HL-60 (cell line): ENCODE measurements around the gene TRAPPC14. TPM values are rescaled to one million over a fixed set of nuclear protein-coding genes. Genes with fewer than 3 reads are reported as not detected.

Experiments used
- DNase-seq, 2 experiments: peaks; one replicate each; pipeline ENCODE4 v3.0.0-alpha.2; 2010 to 2020; ENCODE audit warnings: low read depth in 1 of 2, low spot score in 1 of 2
- H3K27ac ChIP-seq: fragments of 250-450 bp; sonication (Bioruptor Pico); replicated peaks from 2 replicates; pipeline ENCODE4 v1.5.1; 2020; ENCODE audit warnings: mild to moderate bottlenecking, moderate library complexity
- H3K27me3 ChIP-seq: fragments of 250-450 bp; sonication (Bioruptor Pico); 2 replicates; pipeline ENCODE4 v1.5.1; 2021; ENCODE audit warnings: mild to moderate bottlenecking, moderate library complexity; ENCODE audit not compliant: insufficient read depth, poor library complexity, severe bottlenecking
- H3K4me3 ChIP-seq: replicated peaks from 2 replicates; pipeline ENCODE4 v1.5.1; 2011; ENCODE audit warnings: mild to moderate bottlenecking, control low read depth, low read length; ENCODE audit not compliant: insufficient read depth
- GABPA ChIP-seq: IDR thresholded peaks from 2 replicates; pipeline ENCODE4 v1.6.1; 2012; ENCODE audit warnings: low read depth
- POLR2AphosphoS5 ChIP-seq: IDR thresholded peaks from 2 replicates; pipeline ENCODE4 v1.6.1; 2012; ENCODE audit warnings: low read depth
- SPI1 ChIP-seq: IDR thresholded peaks from 2 replicates; pipeline ENCODE4 v1.6.1; 2012; ENCODE audit warnings: low read depth, mild to moderate bottlenecking, borderline replicate concordance
- microRNA-seq: library from miRNA; unstranded; fragments of <30 nt; microRNA quantifications from one replicate; pipeline ENCODE4, GENCODE V29; 2018
- TF ChIP-seq, protein P1 (sequence below): IDR thresholded peaks from 2 replicates; pipeline ENCODE4 v1.6.1; 2012; ENCODE audit warnings: low read depth; ENCODE audit not compliant: insufficient replicate concordance
- TF ChIP-seq, protein P2 (sequence below): IDR thresholded peaks from one replicate; pipeline ENCODE4 v1.5.1; 2011; ENCODE audit warnings: low read length, control low read depth, inconsistent platforms; ENCODE audit not compliant: insufficient read depth

Gene TRAPPC14

DNA sequence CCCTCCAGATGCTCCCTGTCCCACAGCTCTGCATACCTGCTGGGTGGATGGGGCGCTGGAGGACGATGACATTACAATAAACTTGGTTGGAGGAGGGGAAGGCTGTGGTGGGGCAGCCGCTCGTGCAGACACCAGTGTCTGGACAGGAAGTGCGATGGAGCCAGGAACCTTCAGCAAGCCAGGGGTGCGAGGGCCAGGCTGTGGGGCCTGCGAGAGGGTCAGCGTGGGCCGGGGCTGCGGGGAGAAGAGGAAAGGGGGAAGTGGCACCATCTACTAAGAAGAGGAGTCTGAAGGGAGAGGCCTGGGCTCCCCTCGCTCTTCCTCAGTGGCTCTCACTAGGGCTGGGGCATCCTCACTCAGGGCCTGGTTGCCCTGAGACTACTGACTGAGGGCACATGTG, 50.6 kb downstream of the TRAPPC14 start:
- 0 out of 2 replicates have a peak, but pooled peaks have one; percentile 5 for TF ChIP-seq SPI1
- no peak; the same call in 1 of the 2 replicates for TF ChIP-seq POLR2AphosphoS5
- no peak for DNase-seq
- Histone ChIP-seq H3K27me3 (no peaks in the 10 kb centered on the region), H3K4me3 (no peak overlapping the region), H3K27ac (no peak overlapping the region)

DNA sequence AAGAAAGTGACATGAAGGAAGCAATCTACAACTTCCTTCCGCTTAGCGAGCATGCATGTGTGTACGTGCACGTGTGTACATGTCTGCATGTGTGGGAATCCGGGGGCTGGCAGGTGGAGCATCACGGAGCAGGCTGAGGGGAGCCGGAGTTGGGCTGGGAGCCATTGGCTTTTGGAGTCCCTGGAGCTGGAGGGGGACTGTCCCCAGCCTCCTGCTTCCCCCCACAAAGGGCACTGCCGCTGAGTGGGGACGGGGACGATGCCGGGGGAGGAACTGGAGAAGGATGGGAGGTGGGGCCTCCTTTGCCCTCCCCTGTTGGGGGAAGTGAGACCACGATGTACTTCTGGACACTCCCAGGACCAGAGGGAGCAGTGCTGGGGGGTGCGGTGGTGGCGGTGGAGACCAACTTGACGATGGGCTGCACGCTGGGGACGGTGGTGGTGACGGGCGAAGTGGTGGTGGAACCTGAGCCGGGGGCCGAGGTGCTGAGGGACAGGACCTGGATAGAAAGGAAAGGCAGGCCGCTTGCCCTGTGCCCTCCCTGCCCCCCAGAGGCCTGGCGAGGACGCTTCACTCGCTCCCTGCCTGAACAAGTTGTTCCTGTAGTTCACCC, 51.3 kb downstream of the TRAPPC14 start:
- H3K27ac ChIP-seq: no peak overlapping the region

DNA sequence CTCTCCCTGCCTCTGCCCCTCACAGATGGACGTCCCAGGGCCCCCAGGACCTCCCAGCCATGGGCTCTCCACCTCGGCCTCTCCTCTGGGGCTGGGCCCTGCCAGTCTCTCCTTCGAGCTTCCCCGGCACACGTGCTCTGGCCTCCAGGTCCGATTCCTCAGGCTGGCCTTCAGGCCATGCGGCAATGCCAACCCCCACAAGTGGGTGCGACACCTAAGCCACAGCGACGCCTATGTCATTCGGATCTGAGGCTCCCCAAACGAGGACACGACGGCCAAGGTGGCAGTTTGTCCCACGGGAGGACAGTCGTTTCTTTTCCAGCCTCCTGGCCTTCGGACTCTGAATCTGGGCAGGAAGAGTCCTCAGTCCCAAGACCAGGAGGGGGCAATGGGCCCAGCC, 51.9 kb downstream of the TRAPPC14 start:
- no peaks in the 10 kb centered on the region for H3K27me3 ChIP-seq
- H3K27ac ChIP-seq: no peak overlapping the region
- DNase-seq: no peak
- H3K4me3 ChIP-seq: no peak overlapping the region
- TF ChIP-seq, protein P1, sequence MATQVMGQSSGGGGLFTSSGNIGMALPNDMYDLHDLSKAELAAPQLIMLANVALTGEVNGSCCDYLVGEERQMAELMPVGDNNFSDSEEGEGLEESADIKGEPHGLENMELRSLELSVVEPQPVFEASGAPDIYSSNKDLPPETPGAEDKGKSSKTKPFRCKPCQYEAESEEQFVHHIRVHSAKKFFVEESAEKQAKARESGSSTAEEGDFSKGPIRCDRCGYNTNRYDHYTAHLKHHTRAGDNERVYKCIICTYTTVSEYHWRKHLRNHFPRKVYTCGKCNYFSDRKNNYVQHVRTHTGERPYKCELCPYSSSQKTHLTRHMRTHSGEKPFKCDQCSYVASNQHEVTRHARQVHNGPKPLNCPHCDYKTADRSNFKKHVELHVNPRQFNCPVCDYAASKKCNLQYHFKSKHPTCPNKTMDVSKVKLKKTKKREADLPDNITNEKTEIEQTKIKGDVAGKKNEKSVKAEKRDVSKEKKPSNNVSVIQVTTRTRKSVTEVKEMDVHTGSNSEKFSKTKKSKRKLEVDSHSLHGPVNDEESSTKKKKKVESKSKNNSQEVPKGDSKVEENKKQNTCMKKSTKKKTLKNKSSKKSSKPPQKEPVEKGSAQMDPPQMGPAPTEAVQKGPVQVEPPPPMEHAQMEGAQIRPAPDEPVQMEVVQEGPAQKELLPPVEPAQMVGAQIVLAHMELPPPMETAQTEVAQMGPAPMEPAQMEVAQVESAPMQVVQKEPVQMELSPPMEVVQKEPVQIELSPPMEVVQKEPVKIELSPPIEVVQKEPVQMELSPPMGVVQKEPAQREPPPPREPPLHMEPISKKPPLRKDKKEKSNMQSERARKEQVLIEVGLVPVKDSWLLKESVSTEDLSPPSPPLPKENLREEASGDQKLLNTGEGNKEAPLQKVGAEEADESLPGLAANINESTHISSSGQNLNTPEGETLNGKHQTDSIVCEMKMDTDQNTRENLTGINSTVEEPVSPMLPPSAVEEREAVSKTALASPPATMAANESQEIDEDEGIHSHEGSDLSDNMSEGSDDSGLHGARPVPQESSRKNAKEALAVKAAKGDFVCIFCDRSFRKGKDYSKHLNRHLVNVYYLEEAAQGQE: no peak
- TF ChIP-seq POLR2AphosphoS5 (no peak), SPI1 (no peak), GABPA (no peak)
- TF ChIP-seq, protein P2, sequence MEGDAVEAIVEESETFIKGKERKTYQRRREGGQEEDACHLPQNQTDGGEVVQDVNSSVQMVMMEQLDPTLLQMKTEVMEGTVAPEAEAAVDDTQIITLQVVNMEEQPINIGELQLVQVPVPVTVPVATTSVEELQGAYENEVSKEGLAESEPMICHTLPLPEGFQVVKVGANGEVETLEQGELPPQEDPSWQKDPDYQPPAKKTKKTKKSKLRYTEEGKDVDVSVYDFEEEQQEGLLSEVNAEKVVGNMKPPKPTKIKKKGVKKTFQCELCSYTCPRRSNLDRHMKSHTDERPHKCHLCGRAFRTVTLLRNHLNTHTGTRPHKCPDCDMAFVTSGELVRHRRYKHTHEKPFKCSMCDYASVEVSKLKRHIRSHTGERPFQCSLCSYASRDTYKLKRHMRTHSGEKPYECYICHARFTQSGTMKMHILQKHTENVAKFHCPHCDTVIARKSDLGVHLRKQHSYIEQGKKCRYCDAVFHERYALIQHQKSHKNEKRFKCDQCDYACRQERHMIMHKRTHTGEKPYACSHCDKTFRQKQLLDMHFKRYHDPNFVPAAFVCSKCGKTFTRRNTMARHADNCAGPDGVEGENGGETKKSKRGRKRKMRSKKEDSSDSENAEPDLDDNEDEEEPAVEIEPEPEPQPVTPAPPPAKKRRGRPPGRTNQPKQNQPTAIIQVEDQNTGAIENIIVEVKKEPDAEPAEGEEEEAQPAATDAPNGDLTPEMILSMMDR: no peak

More for the DNA sequence above, 51.3 kb downstream of the TRAPPC14 start:
- TF ChIP-seq, protein P1: no peak
- TF ChIP-seq POLR2AphosphoS5: no peak
- TF ChIP-seq, protein P2: no peak
- TF ChIP-seq SPI1: no peak
- TF ChIP-seq GABPA: no peak
- DNase-seq: no peak
- Histone ChIP-seq H3K4me3 (no peak overlapping the region), H3K27me3 (no peaks in the 10 kb centered on the region)

DNA sequence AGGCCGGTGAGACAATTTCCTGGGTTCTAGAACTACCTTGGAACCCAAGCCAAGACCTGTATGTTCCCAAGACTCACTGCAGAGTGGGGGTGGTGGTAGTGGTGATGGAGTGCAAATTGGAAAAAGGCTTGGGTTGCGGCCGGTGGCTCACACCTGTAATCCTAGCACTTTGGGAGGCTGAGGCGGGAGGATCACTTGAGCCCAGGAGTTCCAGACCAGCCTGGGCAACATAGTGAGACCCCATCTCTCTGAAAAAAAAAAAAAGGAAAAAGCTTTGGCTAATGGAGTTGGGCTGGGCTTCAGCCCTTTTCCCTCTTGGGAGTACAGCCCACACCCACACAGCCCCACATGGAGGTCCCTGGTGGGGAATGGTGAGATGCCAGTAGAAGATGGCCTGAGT, 53.0 kb downstream of the TRAPPC14 start:
- H3K4me3 ChIP-seq: no peak overlapping the region
- H3K27ac ChIP-seq: no peak overlapping the region
- H3K27me3 ChIP-seq: no peaks in the 10 kb centered on the region
- DNase-seq: no peak
- no peak for TF ChIP-seq SPI1

Small RNA genes within 50 kb of the gene (microRNA-seq; reads per million reads assigned to microRNA genes)
- not detected for gene MIR4658
